Measurements from ENCODE around the gene R3HDM4.

The R3HDM4 gene

GRCh38 chr19:875265-875879 lies 37.6 kb downstream of the R3HDM4 start:
- no peaks in the 10 kb centered on the region for H3K9me3 ChIP-seq (ENCODE audit: insufficient read depth, low read depth, low read length)
- no peaks in the 10 kb centered on the region for H3K27me3 ChIP-seq (ENCODE audit: insufficient read depth, low read length)
- no peak overlapping the region for H3K27ac ChIP-seq (ENCODE audit: low read depth, low read length)
- no peak overlapping the region for H3K9ac ChIP-seq (ENCODE audit: low read depth, low read length)
- WGBS = 96% methylated on average over 28 of the region's 28 CpGs
- no peaks in the 10 kb centered on the region for H3K4me1 ChIP-seq (ENCODE audit: insufficient read depth, low read length)
- H3K4me3 ChIP-seq (ENCODE audit: low read length) = no peak overlapping the region
- peaks cover 28% of the 10 kb centered on the region for H3K36me3 ChIP-seq (ENCODE audit: insufficient read depth, low read length)

- Histone ChIP-seq H3K36me3 (ENCODE audit: insufficient read depth, low read length) (peaks cover 24% of the 10 kb centered on the region), H3K27ac (ENCODE audit: low read depth, low read length) (no peak overlapping the region; the same call in 1 of the 2 replicates), H3K9ac (ENCODE audit: low read depth, low read length) (no peak overlapping the region), H3K27me3 (ENCODE audit: insufficient read depth, low read length) (no peaks in the 10 kb centered on the region), H3K9me3 (ENCODE audit: insufficient read depth, low read depth, low read length) (no peaks in the 10 kb centered on the region), H3K4me3 (ENCODE audit: low read length) (no peak overlapping the region), H3K4me1 (ENCODE audit: insufficient read depth, low read length) (no peaks in the 10 kb centered on the region)
- WGBS = 91% methylated on average over 22 of the region's 22 CpGs
Observed at GRCh38 chr19:873561-874041, 39.4 kb downstream of the R3HDM4 start.

GRCh38 chr19:873084-873483 lies 39.9 kb downstream of the R3HDM4 start:
- H3K36me3 ChIP-seq (ENCODE audit: insufficient read depth, low read length) = peaks cover 29% of the 10 kb centered on the region
- 63% methylated on average over 13 of the region's 13 CpGs for WGBS
- H3K9ac ChIP-seq (ENCODE audit: low read depth, low read length) = no peak overlapping the region
- H3K9me3 ChIP-seq (ENCODE audit: insufficient read depth, low read depth, low read length) = no peaks in the 10 kb centered on the region
- no peak overlapping the region for H3K4me3 ChIP-seq (ENCODE audit: low read length)
- no peak overlapping the region for H3K27ac ChIP-seq (ENCODE audit: low read depth, low read length)
- H3K4me1 ChIP-seq (ENCODE audit: insufficient read depth, low read length) = no peaks in the 10 kb centered on the region
- no peaks in the 10 kb centered on the region for H3K27me3 ChIP-seq (ENCODE audit: insufficient read depth, low read length)

GRCh38 chr19:872266-872951 lies 40.6 kb downstream of the R3HDM4 start:
- Histone ChIP-seq H3K9me3 (ENCODE audit: insufficient read depth, low read depth, low read length) (no peaks in the 10 kb centered on the region), H3K27me3 (ENCODE audit: insufficient read depth, low read length) (no peaks in the 10 kb centered on the region), H3K4me1 (ENCODE audit: insufficient read depth, low read length) (no peaks in the 10 kb centered on the region), H3K27ac (ENCODE audit: low read depth, low read length) (peak overlapping the region; percentile 70; the same call in 1 of the 2 replicates), H3K9ac (ENCODE audit: low read depth, low read length) (no peak overlapping the region), H3K36me3 (ENCODE audit: insufficient read depth, low read length) (peaks cover 33% of the 10 kb centered on the region), H3K4me3 (ENCODE audit: low read length) (peak overlapping the region; percentile 27; the same call in 1 of the 2 replicates)
- WGBS = 43% methylated on average over 27 of the region's 27 CpGs

GRCh38 chr19:871446-872265 lies 41.4 kb downstream of the R3HDM4 start:
- Histone ChIP-seq H3K36me3 (ENCODE audit: insufficient read depth, low read length) (peaks cover 28% of the 10 kb centered on the region), H3K4me3 (ENCODE audit: low read length) (peak overlapping the region; percentile 27; the same call in 1 of the 2 replicates), H3K9me3 (ENCODE audit: insufficient read depth, low read depth, low read length) (no peaks in the 10 kb centered on the region), H3K27me3 (ENCODE audit: insufficient read depth, low read length) (no peaks in the 10 kb centered on the region), H3K9ac (ENCODE audit: low read depth, low read length) (no peak overlapping the region), H3K4me1 (ENCODE audit: insufficient read depth, low read length) (no peaks in the 10 kb centered on the region), H3K27ac (ENCODE audit: low read depth, low read length) (peak overlapping the region; percentile 70; the same call in 1 of the 2 replicates)
- WGBS = 60% methylated on average over 22 of the region's 33 CpGs

- H3K4me1 ChIP-seq (ENCODE audit: insufficient read depth, low read length) = no peaks in the 10 kb centered on the region
Observed at GRCh38 chr19:870963-871401, 42.0 kb downstream of the R3HDM4 start.

GRCh38 chr19:870314-870713 lies 42.7 kb downstream of the R3HDM4 start:
- Histone ChIP-seq H3K9me3 (ENCODE audit: insufficient read depth, low read depth, low read length) (no peaks in the 10 kb centered on the region), H3K4me1 (ENCODE audit: insufficient read depth, low read length) (no peaks in the 10 kb centered on the region), H3K4me3 (ENCODE audit: low read length) (no peak overlapping the region), H3K27ac (ENCODE audit: low read depth, low read length) (no peak overlapping the region), H3K9ac (ENCODE audit: low read depth, low read length) (no peak overlapping the region), H3K27me3 (ENCODE audit: insufficient read depth, low read length) (no peaks in the 10 kb centered on the region), H3K36me3 (ENCODE audit: insufficient read depth, low read length) (peaks cover 16% of the 10 kb centered on the region)
- 90% methylated on average over 8 of the region's 8 CpGs for WGBS

More at GRCh38 chr19:870963-871401, 42.0 kb downstream of the R3HDM4 start:
- H3K27me3 ChIP-seq (ENCODE audit: insufficient read depth, low read length) = no peaks in the 10 kb centered on the region
- no peaks in the 10 kb centered on the region for H3K9me3 ChIP-seq (ENCODE audit: insufficient read depth, low read depth, low read length)
- H3K4me3 ChIP-seq (ENCODE audit: low read length) = no peak overlapping the region
- H3K36me3 ChIP-seq (ENCODE audit: insufficient read depth, low read length) = peaks cover 23% of the 10 kb centered on the region
- H3K9ac ChIP-seq (ENCODE audit: low read depth, low read length) = no peak overlapping the region
- WGBS = 87% methylated on average over 28 of the region's 28 CpGs
- H3K27ac ChIP-seq (ENCODE audit: low read depth, low read length) = peak overlapping the region; percentile 4; the same call in 1 of the 2 replicates

- Histone ChIP-seq H3K9ac (ENCODE audit: low read depth, low read length) (no peak overlapping the region), H3K4me1 (ENCODE audit: insufficient read depth, low read length) (no peaks in the 10 kb centered on the region), H3K27ac (ENCODE audit: low read depth, low read length) (no peak overlapping the region), H3K9me3 (ENCODE audit: insufficient read depth, low read depth, low read length) (no peaks in the 10 kb centered on the region), H3K27me3 (ENCODE audit: insufficient read depth, low read length) (no peaks in the 10 kb centered on the region), H3K36me3 (ENCODE audit: insufficient read depth, low read length) (peaks cover 12% of the 10 kb centered on the region), H3K4me3 (ENCODE audit: low read length) (no peak overlapping the region)
- 86% methylated on average over 29 of the region's 29 CpGs for WGBS
Observed at GRCh38 chr19:869245-870177, 43.5 kb downstream of the R3HDM4 start.

GRCh38 chr19:868458-869244 lies 44.4 kb downstream of the R3HDM4 start:
- no peaks in the 10 kb centered on the region for H3K4me1 ChIP-seq (ENCODE audit: insufficient read depth, low read length)
- WGBS = 91% methylated on average over 34 of the region's 34 CpGs
- no peak overlapping the region for H3K9ac ChIP-seq (ENCODE audit: low read depth, low read length)

More at GRCh38 chr19:868458-869244, 44.4 kb downstream of the R3HDM4 start:
- Histone ChIP-seq H3K9me3 (ENCODE audit: insufficient read depth, low read depth, low read length) (no peaks in the 10 kb centered on the region), H3K27me3 (ENCODE audit: insufficient read depth, low read length) (no peaks in the 10 kb centered on the region), H3K4me3 (ENCODE audit: low read length) (no peak overlapping the region), H3K27ac (ENCODE audit: low read depth, low read length) (no peak overlapping the region), H3K36me3 (ENCODE audit: insufficient read depth, low read length) (peaks cover 10% of the 10 kb centered on the region)

Measured in HUES64 (cell line).